ENCODE measurements around the gene SCAMP2. TPM values are rescaled to one million over a fixed set of nuclear protein-coding genes. Genes with fewer than 3 reads are reported as not detected.
A peak's percentile ranks its signal among the peaks of the same experiment; 100 is the strongest.

The SCAMP2 gene
- total RNA-seq, 1 experiment from 2014 or later = 30.1 TPM

- DNase-seq (no peak), ATAC-seq (no peak)
- Histone ChIP-seq H3K4me2 (ENCODE audit: low read length) (no peak overlapping the region), H3K9ac (ENCODE audit: low read length) (no peak overlapping the region), H3F3A (ENCODE audit: low read length, unreplicated experiment) (no peaks in the 10 kb centered on the region), H3K4me1 (ENCODE audit: insufficient read depth, low read length) (peaks cover 5% of the 10 kb centered on the region; the same call in 1 of the 2 replicates), H3K27me3 (ENCODE audit: low read length) (no peaks in the 10 kb centered on the region), H3K4me3 (ENCODE audit: low read length) (no peak overlapping the region), H3K9me2 (replicated peaks; ENCODE audit: low read length) (no peaks in the 10 kb centered on the region), H3K79me2 (ENCODE audit: low read length) (no peaks in the 10 kb centered on the region), H3K36me3 (ENCODE audit: low read depth, low read length) (no peaks in the 10 kb centered on the region), H3K27ac (ENCODE audit: low read length) (no peak overlapping the region), H4K20me1 (ENCODE audit: low read length) (no peaks in the 10 kb centered on the region), H3K9me3 (ENCODE audit: low read length) (no peaks in the 10 kb centered on the region), H2AFZ (ENCODE audit: low read length) (no peak overlapping the region)
- TF ChIP-seq CTCF (conservative IDR thresholded peaks at IDR 0.05; ENCODE audit: low read depth, low read length) (no peak), EZH2phosphoT487 (IDR thresholded peaks at IDR 0.05; ENCODE audit: borderline replicate concordance, low read length) (no peak), EZH2 (IDR thresholded peaks at IDR 0.05; ENCODE audit: low read length, unreplicated experiment) (no peak)
- intact Hi-C loops (cut with micrococcal nuclease) = no loop called here
- no TSS peak for BruUV-seq (replicated peaks)
- ChIA-PET POLR2A (ENCODE audit: unreplicated experiment) (no interaction called here), CTCF (no interaction called here)
Measured at GRCh38 chr15:74878273-74878672, 5.1 kb upstream of the SCAMP2 start.

GRCh38 chr15:74873756-74874424 lies 725 bp upstream of the SCAMP2 start:
- peaks cover 10% of the 10 kb centered on the region; the same call in 1 of the 2 replicates for H4K20me1 ChIP-seq (ENCODE audit: low read length)
- H3K4me1 ChIP-seq (ENCODE audit: insufficient read depth, low read length) = peaks cover 11% of the 10 kb centered on the region; the same call in 1 of the 2 replicates
- no peaks in the 10 kb centered on the region for H3K9me2 ChIP-seq (replicated peaks; ENCODE audit: low read length)
- H3K4me2 ChIP-seq (ENCODE audit: low read length) = peak overlapping the region; percentile 99
- H3F3A ChIP-seq (ENCODE audit: low read length, unreplicated experiment) = no peaks in the 10 kb centered on the region
- H3K27me3 ChIP-seq (ENCODE audit: low read length) = no peaks in the 10 kb centered on the region
- POLR2A ChIA-PET (ENCODE audit: unreplicated experiment) = interaction anchor here (0.5 kb wide), 1 partner anchor 222 kb away, joined by 3 read pairs; no protein-coding TSS in a partner anchor
- intact Hi-C loops (cut with micrococcal nuclease) = no loop called here
- H3K9me3 ChIP-seq (ENCODE audit: low read length) = no peaks in the 10 kb centered on the region
- no peak for DNase-seq
- CTCF ChIA-PET = no interaction called here
- H2AFZ ChIP-seq (ENCODE audit: low read length) = peak overlapping the region; percentile 95
- TF ChIP-seq CTCF (conservative IDR thresholded peaks at IDR 0.05; ENCODE audit: low read depth, low read length) (no peak), EZH2 (IDR thresholded peaks at IDR 0.05; ENCODE audit: low read length, unreplicated experiment) (no peak), EZH2phosphoT487 (IDR thresholded peaks at IDR 0.05; ENCODE audit: borderline replicate concordance, low read length) (no peak)
- no peaks in the 10 kb centered on the region for H3K36me3 ChIP-seq (ENCODE audit: low read depth, low read length)
- peak overlapping the region; percentile 99 for H3K4me3 ChIP-seq (ENCODE audit: low read length)
- peak overlapping the region; percentile 93 for H3K9ac ChIP-seq (ENCODE audit: low read length)
- H3K27ac ChIP-seq (ENCODE audit: low read length) = no peak overlapping the region
- no TSS peak for BruUV-seq (replicated peaks)
- peaks cover 39% of the 10 kb centered on the region for H3K79me2 ChIP-seq (ENCODE audit: low read length)
- peak; percentile 18; the same call in 1 of the 2 replicates for ATAC-seq

- ATAC-seq (peak; percentile 5), DNase-seq (no peak)
- Histone ChIP-seq H2AFZ (ENCODE audit: low read length) (peak overlapping the region; percentile 92), H4K20me1 (ENCODE audit: low read length) (peaks cover 10% of the 10 kb centered on the region; the same call in 1 of the 2 replicates), H3K4me1 (ENCODE audit: insufficient read depth, low read length) (peaks cover 11% of the 10 kb centered on the region; the same call in 1 of the 2 replicates), H3K27me3 (ENCODE audit: low read length) (no peaks in the 10 kb centered on the region), H3K9me3 (ENCODE audit: low read length) (no peaks in the 10 kb centered on the region), H3F3A (ENCODE audit: low read length, unreplicated experiment) (no peaks in the 10 kb centered on the region), H3K9ac (ENCODE audit: low read length) (peak overlapping the region; percentile 93), H3K4me3 (ENCODE audit: low read length) (peak overlapping the region; percentile 99), H3K27ac (ENCODE audit: low read length) (peak overlapping the region; percentile 55; the same call in 1 of the 2 replicates), H3K9me2 (replicated peaks; ENCODE audit: low read length) (no peaks in the 10 kb centered on the region), H3K36me3 (ENCODE audit: low read depth, low read length) (0 out of 2 replicates have a peak, but pooled peaks cover 3% of the 10 kb centered on the region), H3K79me2 (ENCODE audit: low read length) (peaks cover 51% of the 10 kb centered on the region), H3K4me2 (ENCODE audit: low read length) (peak overlapping the region; percentile 100)
- intact Hi-C loops (cut with micrococcal nuclease) = no loop called here
- POLR2A ChIA-PET (ENCODE audit: unreplicated experiment) = no interaction called here
- CTCF ChIA-PET = interaction anchor here (0.5 kb wide), 1 partner anchor 101 kb away, joined by 3 read pairs; no protein-coding TSS in a partner anchor
- TF ChIP-seq EZH2phosphoT487 (IDR thresholded peaks at IDR 0.05; ENCODE audit: borderline replicate concordance, low read length) (no peak), CTCF (conservative IDR thresholded peaks at IDR 0.05; ENCODE audit: low read depth, low read length) (no peak), EZH2 (IDR thresholded peaks at IDR 0.05; ENCODE audit: low read length, unreplicated experiment) (no peak)
- TSS peak; percentile 65 for BruUV-seq (replicated peaks)
Measured at GRCh38 chr15:74872702-74873035, 496 bp downstream of the SCAMP2 start.
